Smooth muscle cell (in vitro differentiated cells): ENCODE measurements around the gene TEDC2. TPM values are rescaled to one million over a fixed set of nuclear protein-coding genes. Genes with fewer than 3 reads are reported as not detected.
A peak's percentile ranks its signal among the peaks of the same experiment; 100 is the strongest.

Experiments
- DNase-seq: peaks from one replicate; lab custom pipeline; 2025; ENCODE audit not compliant: unreplicated experiment; lab: John Stamatoyannopoulos, UW
- H2AFZ ChIP-seq: fragments of 200-600 bp; sonication (generic); 2 replicates; pipeline ENCODE4 v1.6.0; 2016; ENCODE audit warnings: antibody characterized with exemption, low read depth, mild to moderate bottlenecking
- H3F3A ChIP-seq: fragments of 200-600 bp; sonication (generic); 2 replicates; pipeline ENCODE4 v1.6.0; 2017; ENCODE audit warnings: antibody characterized with exemption, low read depth
- H3K27ac ChIP-seq: fragments of 200-600 bp; sonication (generic); 2 replicates; pipeline ENCODE4 v1.5.1; 2016; ENCODE audit warnings: low read depth, mild to moderate bottlenecking
- H3K27me3 ChIP-seq: fragments of 200-600 bp; sonication (generic); 2 replicates; pipeline ENCODE4 v1.6.1; 2016; ENCODE audit warnings: low read depth, mild to moderate bottlenecking
- H3K36me3 ChIP-seq: fragments of 200-600 bp; sonication (generic); 2 replicates; pipeline ENCODE4 v1.5.1; 2016; ENCODE audit warnings: low read depth
- H3K4me1 ChIP-seq: fragments of 200-600 bp; sonication (generic); 2 replicates; pipeline ENCODE4 v1.5.1; 2016; ENCODE audit warnings: low read depth
- H3K4me2 ChIP-seq: fragments of 200-600 bp; sonication (generic); 2 replicates; pipeline ENCODE4 v1.6.0; 2016; ENCODE audit warnings: mild to moderate bottlenecking
- H3K4me3 ChIP-seq: fragments of 200-600 bp; sonication (generic); 2 replicates; pipeline ENCODE4 v1.5.1; 2016; ENCODE audit warnings: mild to moderate bottlenecking
- H3K79me2 ChIP-seq: fragments of 200-600 bp; sonication (generic); 2 replicates; pipeline ENCODE4 v1.6.0; 2016; ENCODE audit warnings: low read depth, mild to moderate bottlenecking
- H3K9ac ChIP-seq: fragments of 200-600 bp; sonication (generic); 2 replicates; pipeline ENCODE4 v1.6.0; 2016; ENCODE audit warnings: low read depth
- H3K9me3 ChIP-seq: fragments of 200-600 bp; sonication (generic); replicated peaks from 2 replicates; pipeline ENCODE4 v1.5.1; 2016; ENCODE audit warnings: low read depth
- H4K20me1 ChIP-seq: fragments of 200-600 bp; sonication (generic); 2 replicates; pipeline ENCODE4 v1.6.0; 2016; ENCODE audit warnings: low read depth
- WGBS: methylation state at CpG from one replicate; pipeline ENCODE4 v1.1.7; 2016; ENCODE audit warnings: low lambda C conversion rate; 5-methylcytosine and 5-hydroxymethylcytosine counted together
- polyA plus RNA-seq: library from polyadenylated mRNA; unstranded; fragments of >200 nt; fragmentation: Nextera tagmentation; extraction: Ambion mirVana; gene quantifications from 2 replicates; pipeline ENCODE4 v1.2.1, GENCODE V29; 2016
- total RNA-seq: library from RNA; depleted of rRNA; stranded (reverse); fragments of >200 nt; gene quantifications from 2 replicates; pipeline ENCODE4 v1.2.3, GENCODE V29; 2014
- TF ChIP-seq, protein P1 (sequence below): fragments of 200-600 bp; sonication (generic); IDR thresholded peaks from 2 replicates; pipeline ENCODE4 v1.5.1; 2017; ENCODE audit warnings: borderline replicate concordance, mild to moderate bottlenecking, antibody characterized with exemption; ENCODE audit not compliant: insufficient read depth, poor library complexity, severe bottlenecking

The TEDC2 gene
- total and polyA plus RNA-seq, 2 experiments from 2014 or later, result 8.0 to 13.3 TPM

DNA sequence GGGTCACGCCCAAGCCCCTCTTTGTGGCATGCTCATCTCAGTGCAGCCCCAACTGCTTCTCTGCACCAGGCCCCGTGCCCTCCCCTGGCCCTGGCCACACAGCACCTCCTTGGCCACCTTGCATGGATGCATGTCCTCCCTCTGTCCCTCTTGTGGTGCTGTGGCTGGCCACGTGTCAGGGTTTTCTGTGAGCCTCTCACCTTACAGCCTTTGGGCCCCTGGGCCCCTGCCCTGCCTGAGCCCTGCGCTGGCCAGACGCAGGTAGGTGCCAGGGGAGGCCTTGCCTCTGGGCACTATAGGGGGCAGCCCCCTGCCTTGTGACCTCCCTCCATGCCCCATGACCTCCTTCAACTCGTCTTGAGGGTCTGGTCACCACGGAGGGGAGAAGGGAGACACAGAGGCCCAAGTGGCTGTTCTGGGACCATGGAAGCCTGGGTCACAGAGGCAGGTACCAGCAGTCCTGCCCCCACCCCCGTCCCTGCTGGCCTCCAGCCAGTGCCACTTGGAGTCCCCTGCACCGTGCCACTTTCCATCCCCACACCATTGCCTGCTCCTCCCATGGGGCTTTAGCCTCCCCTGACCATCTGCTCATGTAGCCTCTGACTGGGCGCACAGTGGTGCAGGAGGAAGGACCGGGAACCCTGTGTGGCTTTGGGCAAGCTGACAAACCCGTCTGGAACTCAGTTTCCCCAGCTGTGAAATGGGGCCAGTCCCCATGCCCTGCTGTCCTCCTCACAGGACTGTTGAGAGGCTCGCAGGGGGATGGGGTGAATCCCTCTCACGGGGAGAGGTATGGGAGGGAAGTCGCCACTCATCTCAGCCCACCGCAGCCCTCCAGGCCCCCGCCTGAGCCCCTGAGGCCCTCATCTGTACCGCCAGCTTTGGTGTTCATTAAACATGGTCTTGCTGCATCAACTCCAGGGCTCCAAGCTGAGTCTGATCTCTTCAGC lies 42.3 kb downstream of the TEDC2 start:
- Histone ChIP-seq H3K4me3 (no peak overlapping the region), H3K9me3 (no peaks in the 10 kb centered on the region), H3K27ac (peak overlapping the region; percentile 52), H3K79me2 (no peaks in the 10 kb centered on the region), H2AFZ (no peak overlapping the region), H3K4me1 (no peaks in the 10 kb centered on the region), H3K36me3 (no peaks in the 10 kb centered on the region), H3F3A (peaks cover 5% of the 10 kb centered on the region), H4K20me1 (no peaks in the 10 kb centered on the region), H3K4me2 (peak overlapping the region; percentile 72), H3K27me3 (no peaks in the 10 kb centered on the region), H3K9ac (no peak overlapping the region)
- TF ChIP-seq, protein P1, sequence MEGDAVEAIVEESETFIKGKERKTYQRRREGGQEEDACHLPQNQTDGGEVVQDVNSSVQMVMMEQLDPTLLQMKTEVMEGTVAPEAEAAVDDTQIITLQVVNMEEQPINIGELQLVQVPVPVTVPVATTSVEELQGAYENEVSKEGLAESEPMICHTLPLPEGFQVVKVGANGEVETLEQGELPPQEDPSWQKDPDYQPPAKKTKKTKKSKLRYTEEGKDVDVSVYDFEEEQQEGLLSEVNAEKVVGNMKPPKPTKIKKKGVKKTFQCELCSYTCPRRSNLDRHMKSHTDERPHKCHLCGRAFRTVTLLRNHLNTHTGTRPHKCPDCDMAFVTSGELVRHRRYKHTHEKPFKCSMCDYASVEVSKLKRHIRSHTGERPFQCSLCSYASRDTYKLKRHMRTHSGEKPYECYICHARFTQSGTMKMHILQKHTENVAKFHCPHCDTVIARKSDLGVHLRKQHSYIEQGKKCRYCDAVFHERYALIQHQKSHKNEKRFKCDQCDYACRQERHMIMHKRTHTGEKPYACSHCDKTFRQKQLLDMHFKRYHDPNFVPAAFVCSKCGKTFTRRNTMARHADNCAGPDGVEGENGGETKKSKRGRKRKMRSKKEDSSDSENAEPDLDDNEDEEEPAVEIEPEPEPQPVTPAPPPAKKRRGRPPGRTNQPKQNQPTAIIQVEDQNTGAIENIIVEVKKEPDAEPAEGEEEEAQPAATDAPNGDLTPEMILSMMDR, result no peak
- DNase-seq, result no peak
- 84% methylated on average over 18 of the region's 18 CpGs for WGBS

DNA sequence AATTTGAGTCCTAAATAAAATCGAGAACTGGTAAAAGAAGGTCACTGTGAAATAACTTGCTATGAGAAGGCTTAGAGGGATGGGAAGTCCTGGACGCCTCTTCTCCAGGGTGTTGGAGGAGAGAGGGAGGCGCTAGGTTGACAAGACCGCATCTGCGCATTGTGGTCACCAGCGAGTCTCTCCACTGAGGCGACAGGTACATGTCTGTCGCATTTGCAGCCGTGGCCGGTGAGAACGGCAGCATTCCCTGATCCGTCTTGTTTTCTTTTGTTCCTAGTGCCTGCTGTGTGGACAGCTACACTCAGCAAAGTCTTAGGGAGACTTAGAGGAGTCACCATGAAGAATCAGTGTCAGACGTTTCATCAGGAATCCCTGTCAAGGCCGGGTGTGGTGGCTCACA lies 45.8 kb downstream of the TEDC2 start:
- Histone ChIP-seq H3K4me1 (no peaks in the 10 kb centered on the region), H3K9ac (no peak overlapping the region), H3K9me3 (no peaks in the 10 kb centered on the region), H4K20me1 (no peaks in the 10 kb centered on the region), H3K4me3 (no peak overlapping the region), H3K27ac (no peak overlapping the region), H3F3A (peaks cover 5% of the 10 kb centered on the region), H3K27me3 (no peaks in the 10 kb centered on the region), H3K36me3 (no peaks in the 10 kb centered on the region), H2AFZ (no peak overlapping the region), H3K79me2 (no peaks in the 10 kb centered on the region), H3K4me2 (no peak overlapping the region)
- TF ChIP-seq, protein P1, result no peak
- DNase-seq, result no peak
- 89% methylated on average over 14 of the region's 14 CpGs for WGBS

DNA sequence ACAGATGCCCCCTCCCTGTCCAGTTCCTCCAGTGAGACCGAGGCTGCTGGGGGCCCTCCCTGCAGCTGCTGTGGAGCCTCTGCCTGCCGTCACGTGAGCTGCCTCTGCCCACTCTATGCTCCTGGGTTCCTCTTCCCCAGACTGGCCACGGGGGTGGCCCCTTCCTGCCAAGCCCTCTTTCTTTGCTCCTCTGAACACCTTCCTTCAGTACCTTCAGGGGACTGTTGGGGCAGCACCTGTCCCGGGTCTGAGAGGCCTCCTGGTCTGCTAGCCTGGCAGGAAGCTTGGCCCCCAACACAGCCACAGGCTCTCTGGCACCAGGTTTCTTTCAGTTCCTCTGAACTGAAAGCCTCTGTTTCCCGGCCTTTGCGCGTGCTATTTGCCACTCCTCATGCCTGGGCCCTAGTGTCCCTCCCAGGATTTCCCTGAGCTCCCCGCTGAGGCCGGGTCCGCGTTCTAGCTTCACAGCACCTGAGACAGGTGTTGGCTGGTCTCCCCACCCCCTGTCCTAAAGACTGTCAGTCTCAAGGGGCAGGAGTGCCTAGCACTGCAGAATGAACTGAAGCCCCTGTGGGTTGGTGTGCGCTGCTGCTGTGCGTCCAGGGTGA lies 47.2 kb downstream of the TEDC2 start:
- Histone ChIP-seq H4K20me1 (no peaks in the 10 kb centered on the region), H3K27me3 (no peaks in the 10 kb centered on the region), H3F3A (peaks cover 5% of the 10 kb centered on the region), H3K27ac (no peak overlapping the region), H3K9me3 (no peaks in the 10 kb centered on the region), H3K79me2 (no peaks in the 10 kb centered on the region), H2AFZ (no peak overlapping the region), H3K36me3 (no peaks in the 10 kb centered on the region), H3K4me1 (peaks cover 7% of the 10 kb centered on the region), H3K4me2 (no peak overlapping the region), H3K4me3 (no peak overlapping the region), H3K9ac (no peak overlapping the region)
- 94% methylated on average over 14 of the region's 14 CpGs for WGBS
- TF ChIP-seq, protein P1, result no peak
- no peak for DNase-seq
